GM12878 (cell line): ENCODE data around the gene WNT5B.

ENCODE experiments used
- EZH2 ChIP-seq: IDR thresholded peaks from 2 replicates; pipeline ENCODE4 v1.6.1; 2012; ENCODE audit warnings: low read depth, mild to moderate bottlenecking, control low read depth, inconsistent platforms, low read length, borderline replicate concordance; ENCODE audit not compliant: control insufficient read depth
- POLR2AphosphoS5 ChIP-seq: IDR thresholded peaks from 2 replicates; pipeline ENCODE4 v1.6.1; 2011; ENCODE audit warnings: mild to moderate bottlenecking, low read length, inconsistent platforms
- TF ChIP-seq, protein P1 (sequence below), 3 experiments: IDR thresholded peaks in 2 of 3; conservative IDR thresholded peaks in 1 of 3; 2 replicates each; pipeline ENCODE4 v1.5.1; 2011; ENCODE audit warnings: low read depth in 3 of 3, low read length in 3 of 3, mild to moderate bottlenecking in 3 of 3, control low read depth in 2 of 3, moderate library complexity in 2 of 3, inconsistent platforms in 1 of 3, mixed read lengths in 1 of 3; ENCODE audit not compliant: control insufficient read depth in 2 of 3, insufficient read depth in 1 of 3; ENCODE audit errors: extremely low read depth in 1 of 3

DNA sequence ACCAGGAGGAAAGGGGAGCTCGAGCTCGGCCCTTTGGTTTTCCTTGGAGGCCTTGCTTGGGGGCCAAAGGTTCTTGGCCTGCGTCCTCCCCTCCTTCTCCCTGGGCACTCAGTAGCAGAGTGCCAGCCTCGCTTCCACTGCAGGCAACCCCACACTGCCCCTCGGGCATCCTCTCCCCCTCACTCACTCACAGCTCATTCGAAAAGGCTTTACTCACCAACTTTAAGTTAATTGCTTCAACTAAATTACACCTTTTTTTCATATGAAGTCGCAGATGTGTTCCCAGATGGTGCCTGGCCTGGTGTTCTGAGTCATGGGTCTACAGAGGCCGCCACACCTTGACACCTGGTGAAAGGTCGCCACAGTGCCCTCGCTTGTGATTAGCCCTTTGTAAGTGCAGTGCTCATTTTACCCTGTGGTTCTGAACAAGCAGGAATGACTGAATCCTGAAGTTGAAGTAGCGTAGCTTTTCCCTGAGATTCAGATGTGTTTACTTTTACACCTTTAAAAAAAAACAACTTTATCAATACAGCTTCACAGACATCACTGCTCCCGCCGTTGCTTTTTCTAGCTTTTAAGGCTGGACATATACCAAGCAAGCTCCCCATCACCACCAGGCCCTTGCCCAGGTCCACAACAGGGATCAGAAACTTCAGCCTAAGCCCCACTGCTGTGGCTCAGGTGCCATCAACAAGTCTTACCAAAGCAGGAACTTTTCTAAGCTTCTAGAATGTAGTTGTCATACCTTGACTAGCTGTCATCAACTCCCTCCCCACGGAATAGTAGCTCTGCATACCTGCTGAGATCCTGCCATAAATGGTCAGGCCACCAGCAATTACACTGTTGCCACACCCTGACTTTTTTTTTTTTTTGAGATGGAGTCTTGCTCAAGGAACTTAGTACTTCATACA lies 41.6 kb downstream of the WNT5B start:
- TF ChIP-seq, protein P1, sequence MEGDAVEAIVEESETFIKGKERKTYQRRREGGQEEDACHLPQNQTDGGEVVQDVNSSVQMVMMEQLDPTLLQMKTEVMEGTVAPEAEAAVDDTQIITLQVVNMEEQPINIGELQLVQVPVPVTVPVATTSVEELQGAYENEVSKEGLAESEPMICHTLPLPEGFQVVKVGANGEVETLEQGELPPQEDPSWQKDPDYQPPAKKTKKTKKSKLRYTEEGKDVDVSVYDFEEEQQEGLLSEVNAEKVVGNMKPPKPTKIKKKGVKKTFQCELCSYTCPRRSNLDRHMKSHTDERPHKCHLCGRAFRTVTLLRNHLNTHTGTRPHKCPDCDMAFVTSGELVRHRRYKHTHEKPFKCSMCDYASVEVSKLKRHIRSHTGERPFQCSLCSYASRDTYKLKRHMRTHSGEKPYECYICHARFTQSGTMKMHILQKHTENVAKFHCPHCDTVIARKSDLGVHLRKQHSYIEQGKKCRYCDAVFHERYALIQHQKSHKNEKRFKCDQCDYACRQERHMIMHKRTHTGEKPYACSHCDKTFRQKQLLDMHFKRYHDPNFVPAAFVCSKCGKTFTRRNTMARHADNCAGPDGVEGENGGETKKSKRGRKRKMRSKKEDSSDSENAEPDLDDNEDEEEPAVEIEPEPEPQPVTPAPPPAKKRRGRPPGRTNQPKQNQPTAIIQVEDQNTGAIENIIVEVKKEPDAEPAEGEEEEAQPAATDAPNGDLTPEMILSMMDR (IDR thresholded peaks at IDR 0.05 in 2 of 3, conservative IDR thresholded peaks at IDR 0.05 in 1 of 3; ENCODE audit: control insufficient read depth in 2 of 3, extremely low read depth in 1 of 3, insufficient read depth in 1 of 3, low read depth in 3 of 3, low read length in 3 of 3), result no peak
- TF ChIP-seq POLR2AphosphoS5 (no peak), EZH2 (no peak)
